ENCODE measurements around the gene MAGEA12.
"Not testable (repeated sequence)": the region's sequence is repeated elsewhere in the genome, so short reads cannot be mapped to it uniquely, and the experiment has no call there.

Gene MAGEA12

DNA sequence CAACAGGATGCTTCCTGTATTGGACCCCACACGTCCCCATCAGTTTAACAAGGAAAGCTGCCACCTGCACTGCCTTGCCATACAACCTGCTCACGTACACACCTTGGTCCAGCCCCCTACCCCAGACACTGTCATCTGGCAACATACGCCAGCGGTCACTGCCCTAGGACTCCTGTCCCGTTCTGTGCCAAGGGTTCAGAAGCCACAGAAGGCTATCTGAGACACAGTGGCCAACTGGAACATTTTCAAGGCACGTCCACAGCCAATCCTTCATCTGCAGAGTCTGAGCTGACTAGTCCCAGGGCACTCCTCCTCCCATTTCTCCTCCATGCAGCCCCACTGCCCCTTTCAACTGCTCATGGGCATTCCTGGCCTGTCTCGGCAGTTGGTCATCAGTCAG, 28.0 kb downstream of the MAGEA12 start:
- not testable (repeated sequence) for DNase-seq

GRCh38 chrX:152766562-152766961, 33.0 kb downstream of the MAGEA12 start:
- DNase-seq: not testable (repeated sequence)

DNA sequence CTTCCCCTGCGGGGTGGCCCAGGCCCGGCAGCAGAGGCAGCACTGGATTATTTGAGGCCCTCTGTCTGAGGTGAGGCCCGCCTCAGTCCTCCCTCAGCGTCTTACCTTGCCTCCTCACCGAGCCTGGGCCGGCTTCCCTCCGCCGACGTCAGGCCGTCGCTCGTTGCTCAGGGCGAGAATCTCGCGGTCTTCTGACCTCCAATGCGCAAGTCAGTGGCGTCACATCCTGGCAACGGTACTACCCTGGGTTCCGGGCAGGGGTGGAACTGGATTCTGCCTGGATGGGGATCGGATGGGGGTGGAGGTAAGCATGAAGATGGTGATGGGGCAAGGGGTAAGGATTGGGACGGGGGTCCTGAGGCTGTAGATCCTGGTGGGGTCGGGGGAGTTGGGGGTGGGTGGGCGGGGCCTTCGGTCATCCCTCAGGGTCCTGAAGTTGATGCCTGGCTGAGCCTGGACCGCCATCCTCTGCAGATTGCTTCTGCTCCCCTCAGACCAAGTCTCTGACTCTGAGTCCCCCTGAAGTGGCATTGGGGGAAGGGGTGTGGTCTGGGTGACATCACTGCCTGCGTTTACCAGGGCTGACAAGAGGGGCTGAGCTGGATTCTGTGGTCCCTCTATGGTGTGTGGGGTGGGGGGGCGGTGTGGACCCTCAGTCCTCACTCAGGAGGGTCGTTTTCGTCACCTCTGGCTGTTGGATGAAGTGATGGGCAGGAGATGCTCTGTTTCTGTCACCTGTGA, 36.2 kb downstream of the MAGEA12 start, which contains the start of gene MAGEA6:
MAGEA6 (minus strand) TSS at position 141 of the 741 bp plus-strand sequence. CDS start 2,039 bp downstream, outside the sequence.
- not testable (repeated sequence) for DNase-seq

GRCh38 chrX:152787062-152787461, 53.5 kb downstream of the MAGEA12 start:
- not testable (repeated sequence) for DNase-seq
